Osteoblast (primary cell): ENCODE data around the gene SLC66A1. TPM values are rescaled to one million over a fixed set of nuclear protein-coding genes. Genes with fewer than 3 reads are reported as not detected.

Source experiments
- DNase-seq: peaks from one replicate; pipeline ENCODE4 v3.0.0; 2011; ENCODE audit warnings: low spot score, mixed read lengths; ENCODE audit not compliant: insufficient read length; ENCODE audit errors: missing footprints
- H2AFZ ChIP-seq: 2 replicates; pipeline ENCODE4 v1.6.0; 2011; ENCODE audit warnings: mild to moderate bottlenecking, low read length
- H3K27ac ChIP-seq: 2 replicates; pipeline ENCODE4 v1.5.1; 2011; ENCODE audit warnings: mild to moderate bottlenecking, low read depth, low read length, moderate library complexity
- H3K27me3 ChIP-seq: 2 replicates; pipeline ENCODE4 v1.6.0; 2012; ENCODE audit warnings: mild to moderate bottlenecking, control low read depth, inconsistent platforms, low read length, moderate library complexity; ENCODE audit not compliant: insufficient read depth
- H3K36me3 ChIP-seq: 2 replicates; pipeline ENCODE4 v1.5.1; 2011; ENCODE audit warnings: mild to moderate bottlenecking, low read length, control low read depth, moderate library complexity; ENCODE audit not compliant: insufficient read depth
- H3K4me1 ChIP-seq: 2 replicates; pipeline ENCODE4 v1.5.1; 2011; ENCODE audit warnings: mild to moderate bottlenecking, low read length, control low read depth, moderate library complexity; ENCODE audit not compliant: insufficient read depth
- H3K4me2 ChIP-seq: 2 replicates; pipeline ENCODE4 v1.6.0; 2011; ENCODE audit warnings: mild to moderate bottlenecking, low read length; ENCODE audit not compliant: insufficient read depth
- H3K4me3 ChIP-seq: fragments of 200-600 bp; sonication (generic); 3 replicates; pipeline ENCODE4 v1.5.1; 2012; ENCODE audit warnings: mild to moderate bottlenecking, low read length, inconsistent platforms; ENCODE audit not compliant: insufficient read depth
- H3K79me2 ChIP-seq: 2 replicates; pipeline ENCODE4 v1.6.0; 2012; ENCODE audit warnings: mild to moderate bottlenecking, low read length, control low read depth, inconsistent platforms; ENCODE audit not compliant: insufficient read depth
- H3K9me3 ChIP-seq: 2 replicates; pipeline ENCODE4 v1.5.1; 2011; ENCODE audit warnings: low read depth, low read length, control low read depth
- H4K20me1 ChIP-seq: 2 replicates; pipeline ENCODE4 v1.6.0; 2012; ENCODE audit warnings: mild to moderate bottlenecking, low read length, control low read depth; ENCODE audit not compliant: insufficient read depth
- CTCF ChIP-seq: IDR thresholded peaks from 2 replicates; pipeline ENCODE4 v1.5.1; 2011; ENCODE audit warnings: mild to moderate bottlenecking, low read depth, low read length, moderate library complexity; ENCODE audit errors: extremely low read depth
- total RNA-seq: library from RNA; depleted of rRNA; stranded (reverse); fragments of >200 nt; gene quantifications from 2 replicates; pipeline ENCODE4 v1.2.3, GENCODE V29; 2012

SLC66A1 gene
- total RNA-seq, 1 donor, result 32.6 TPM

- Histone ChIP-seq H3K36me3 (peaks cover 71% of the 10 kb centered on the region), H3K27ac (no peak overlapping the region), H4K20me1 (peaks cover 41% of the 10 kb centered on the region)
Measured at GRCh38 chr1:19343617-19344350, 31.7 kb downstream of the SLC66A1 start.

GRCh38 chr1:19344372-19344810 is 32.3 kb downstream of the SLC66A1 start:
- Histone ChIP-seq H3K9me3 (no peaks in the 10 kb centered on the region), H3K4me3 (no peak overlapping the region), H3K27me3 (no peaks in the 10 kb centered on the region), H3K4me1 (no peaks in the 10 kb centered on the region), H3K36me3 (peaks cover 72% of the 10 kb centered on the region), H3K27ac (no peak overlapping the region), H3K4me2 (no peak overlapping the region), H4K20me1 (peaks cover 42% of the 10 kb centered on the region), H2AFZ (no peak overlapping the region), H3K79me2 (peaks cover 3% of the 10 kb centered on the region)
- DNase-seq, result peak; percentile 94
- TF ChIP-seq CTCF, result peak; percentile 74

More at GRCh38 chr1:19343617-19344350, 31.7 kb downstream of the SLC66A1 start:
- Histone ChIP-seq H3K4me3 (no peak overlapping the region), H2AFZ (no peak overlapping the region), H3K4me2 (no peak overlapping the region), H3K79me2 (peaks cover 3% of the 10 kb centered on the region), H3K9me3 (no peaks in the 10 kb centered on the region), H3K27me3 (no peaks in the 10 kb centered on the region), H3K4me1 (no peaks in the 10 kb centered on the region)
- TF ChIP-seq CTCF, result no peak
- no peak for DNase-seq

GRCh38 chr1:19344831-19345230 is 32.7 kb downstream of the SLC66A1 start:
- no peak overlapping the region for H3K4me3 ChIP-seq
- no peak overlapping the region for H3K27ac ChIP-seq
- no peaks in the 10 kb centered on the region for H3K4me1 ChIP-seq
- DNase-seq, result no peak
- H3K9me3 ChIP-seq, result no peaks in the 10 kb centered on the region
- H3K36me3 ChIP-seq, result peaks cover 72% of the 10 kb centered on the region
- H4K20me1 ChIP-seq, result peaks cover 38% of the 10 kb centered on the region
- H3K27me3 ChIP-seq, result no peaks in the 10 kb centered on the region
- peaks cover 3% of the 10 kb centered on the region for H3K79me2 ChIP-seq
- H2AFZ ChIP-seq, result no peak overlapping the region
- TF ChIP-seq CTCF, result no peak
- H3K4me2 ChIP-seq, result no peak overlapping the region

GRCh38 chr1:19345391-19345790 is 33.3 kb downstream of the SLC66A1 start:
- peaks cover 72% of the 10 kb centered on the region for H3K36me3 ChIP-seq
- no peak overlapping the region for H3K4me3 ChIP-seq
- TF ChIP-seq CTCF, result no peak
- H3K4me2 ChIP-seq, result no peak overlapping the region
- no peak overlapping the region for H2AFZ ChIP-seq
- no peak for DNase-seq
- H3K27ac ChIP-seq, result no peak overlapping the region
- H3K4me1 ChIP-seq, result no peaks in the 10 kb centered on the region
- peaks cover 3% of the 10 kb centered on the region for H3K79me2 ChIP-seq
- H4K20me1 ChIP-seq, result peaks cover 34% of the 10 kb centered on the region
- H3K27me3 ChIP-seq, result no peaks in the 10 kb centered on the region
- no peaks in the 10 kb centered on the region for H3K9me3 ChIP-seq
